Peyer's patch (tissue), 4 donors: Measurements from ENCODE around the gene ITGA11. TPM values are rescaled to one million over a fixed set of nuclear protein-coding genes. Genes with fewer than 3 reads are reported as not detected.

Experiments used
- DNase-seq, 3 donors: peaks; one replicate each; pipeline ENCODE4 v3.0.0-alpha.2; 2017 to 2019
- H3K27ac ChIP-seq, 4 donors: fragments of 200-600 bp; sonication (generic); one replicate each; pipeline ENCODE4 v1.5.1; 2016 to 2019
- H3K27me3 ChIP-seq, 2 donors: fragments of 200-600 bp; sonication (generic); one replicate each; pipeline ENCODE4 v1.5.1; 2019
- H3K36me3 ChIP-seq, 3 donors: fragments of 200-600 bp; sonication (generic); one replicate each; pipeline ENCODE4 v1.5.1; 2016 to 2019
- H3K4me1 ChIP-seq, 4 donors: fragments of 200-600 bp; sonication (generic); one replicate each; pipeline ENCODE4 v1.5.1; 2016 to 2019
- H3K4me3 ChIP-seq, 4 donors: fragments of 200-600 bp; sonication (generic); 1 replicate in 3 of 4; 2 replicates in 1 of 4; pipeline ENCODE4 v1.5.1; 2016 to 2019; ENCODE audit warnings: mild to moderate bottlenecking in 1 of 4
- H3K9me3 ChIP-seq, 4 donors: fragments of 200-600 bp; sonication (generic); one replicate each; pipeline ENCODE4 v1.5.1; 2016 to 2019; ENCODE audit warnings: mild to moderate bottlenecking in 1 of 4
- CTCF ChIP-seq, 6 experiments: fragments of 450-650 bp in 4 of 6; fragments of 200-600 bp in 2 of 6; sonication (generic) in 1 of 6; IDR thresholded peaks; one replicate each; pipeline ENCODE4 v1.5.1; 2017 to 2019; ENCODE audit warnings: antibody characterized with exemption in 6 of 6, mild to moderate bottlenecking in 3 of 6, moderate library complexity in 1 of 6
- POLR2A ChIP-seq, 2 donors: fragments of 450-650 bp; IDR thresholded peaks; one replicate each; pipeline ENCODE4 v1.5.1; 2017; ENCODE audit warnings: antibody characterized with exemption in 2 of 2, mild to moderate bottlenecking in 2 of 2, moderate library complexity in 2 of 2
- total RNA-seq, 4 donors: library from RNA; depleted of rRNA; stranded (reverse); fragments of >200 nt; gene quantifications; one replicate each; pipeline ENCODE4 v1.1.0, GENCODE V29; 2016

The ITGA11 gene
- total RNA-seq, 4 donors from 2014 or later, result 0.88 to 24.8 (median 2.6) TPM

- DNase-seq, result no peak
- TF ChIP-seq CTCF (IDR thresholded peaks at IDR 0.05) (no peak), POLR2A (IDR thresholded peaks at IDR 0.05) (no peak)
- no peak overlapping the region for H3K27ac ChIP-seq
Measured at GRCh38 chr15:68365770-68366169, 66.2 kb downstream of the ITGA11 start.

GRCh38 chr15:68365140-68365745 is 66.7 kb downstream of the ITGA11 start:
- DNase-seq, result no peak
- no peak overlapping the region for H3K27ac ChIP-seq
- no peak for TF ChIP-seq POLR2A (IDR thresholded peaks at IDR 0.05)
- TF ChIP-seq CTCF (IDR thresholded peaks at IDR 0.05), result no peak

More at GRCh38 chr15:68365770-68366169, 66.2 kb downstream of the ITGA11 start:
- H3K9me3 ChIP-seq, result no peaks in the 10 kb centered on the region
- H3K27me3 ChIP-seq, result no peaks in the 10 kb centered on the region
- H3K4me1 ChIP-seq, result no peaks in the 10 kb centered on the region
- H3K4me3 ChIP-seq, result no peak overlapping the region
- H3K36me3 ChIP-seq, result no peaks in the 10 kb centered on the region

GRCh38 chr15:68364660-68365035 is 67.3 kb downstream of the ITGA11 start:
- no peak for DNase-seq
- Histone ChIP-seq H3K36me3 (no peaks in the 10 kb centered on the region), H3K4me3 (no peak overlapping the region), H3K9me3 (no peaks in the 10 kb centered on the region), H3K27ac (no peak overlapping the region), H3K4me1 (no peaks in the 10 kb centered on the region), H3K27me3 (no peaks in the 10 kb centered on the region)
- TF ChIP-seq CTCF (IDR thresholded peaks at IDR 0.05), result no peak
- no peak for TF ChIP-seq POLR2A (IDR thresholded peaks at IDR 0.05)

More at GRCh38 chr15:68365140-68365745, 66.7 kb downstream of the ITGA11 start:
- no peaks in the 10 kb centered on the region for H3K4me1 ChIP-seq
- H3K36me3 ChIP-seq, result no peaks in the 10 kb centered on the region
- H3K4me3 ChIP-seq, result no peak overlapping the region
- no peaks in the 10 kb centered on the region for H3K27me3 ChIP-seq
- H3K9me3 ChIP-seq, result no peaks in the 10 kb centered on the region

- no peak for TF ChIP-seq CTCF (IDR thresholded peaks at IDR 0.05)
- TF ChIP-seq POLR2A (IDR thresholded peaks at IDR 0.05), result no peak
- Histone ChIP-seq H3K36me3 (no peaks in the 10 kb centered on the region), H3K9me3 (no peaks in the 10 kb centered on the region), H3K27ac (peak overlapping the region in 1 of 4 donors; percentile 12), H3K4me1 (no peaks in the 10 kb centered on the region), H3K27me3 (no peaks in the 10 kb centered on the region), H3K4me3 (no peak overlapping the region)
- no peak for DNase-seq
Measured at GRCh38 chr15:68364028-68364659, 67.8 kb downstream of the ITGA11 start.

- TF ChIP-seq CTCF (IDR thresholded peaks at IDR 0.05), result no peak
- no peak for TF ChIP-seq POLR2A (IDR thresholded peaks at IDR 0.05)
- DNase-seq, result no peak
- no peaks in the 10 kb centered on the region for H3K27me3 ChIP-seq
- H3K27ac ChIP-seq, result no peak overlapping the region
- no peaks in the 10 kb centered on the region for H3K4me1 ChIP-seq
- no peaks in the 10 kb centered on the region for H3K36me3 ChIP-seq
- H3K9me3 ChIP-seq, result no peaks in the 10 kb centered on the region
- H3K4me3 ChIP-seq, result no peak overlapping the region
Measured at GRCh38 chr15:68363353-68363752, 68.6 kb downstream of the ITGA11 start.
